ENCODE results near the gene MRPS16.

GRCh38 chr10:73209705-73210104 lies 42.7 kb downstream of the MRPS16 start:
- TF ChIP-seq, protein P1, sequence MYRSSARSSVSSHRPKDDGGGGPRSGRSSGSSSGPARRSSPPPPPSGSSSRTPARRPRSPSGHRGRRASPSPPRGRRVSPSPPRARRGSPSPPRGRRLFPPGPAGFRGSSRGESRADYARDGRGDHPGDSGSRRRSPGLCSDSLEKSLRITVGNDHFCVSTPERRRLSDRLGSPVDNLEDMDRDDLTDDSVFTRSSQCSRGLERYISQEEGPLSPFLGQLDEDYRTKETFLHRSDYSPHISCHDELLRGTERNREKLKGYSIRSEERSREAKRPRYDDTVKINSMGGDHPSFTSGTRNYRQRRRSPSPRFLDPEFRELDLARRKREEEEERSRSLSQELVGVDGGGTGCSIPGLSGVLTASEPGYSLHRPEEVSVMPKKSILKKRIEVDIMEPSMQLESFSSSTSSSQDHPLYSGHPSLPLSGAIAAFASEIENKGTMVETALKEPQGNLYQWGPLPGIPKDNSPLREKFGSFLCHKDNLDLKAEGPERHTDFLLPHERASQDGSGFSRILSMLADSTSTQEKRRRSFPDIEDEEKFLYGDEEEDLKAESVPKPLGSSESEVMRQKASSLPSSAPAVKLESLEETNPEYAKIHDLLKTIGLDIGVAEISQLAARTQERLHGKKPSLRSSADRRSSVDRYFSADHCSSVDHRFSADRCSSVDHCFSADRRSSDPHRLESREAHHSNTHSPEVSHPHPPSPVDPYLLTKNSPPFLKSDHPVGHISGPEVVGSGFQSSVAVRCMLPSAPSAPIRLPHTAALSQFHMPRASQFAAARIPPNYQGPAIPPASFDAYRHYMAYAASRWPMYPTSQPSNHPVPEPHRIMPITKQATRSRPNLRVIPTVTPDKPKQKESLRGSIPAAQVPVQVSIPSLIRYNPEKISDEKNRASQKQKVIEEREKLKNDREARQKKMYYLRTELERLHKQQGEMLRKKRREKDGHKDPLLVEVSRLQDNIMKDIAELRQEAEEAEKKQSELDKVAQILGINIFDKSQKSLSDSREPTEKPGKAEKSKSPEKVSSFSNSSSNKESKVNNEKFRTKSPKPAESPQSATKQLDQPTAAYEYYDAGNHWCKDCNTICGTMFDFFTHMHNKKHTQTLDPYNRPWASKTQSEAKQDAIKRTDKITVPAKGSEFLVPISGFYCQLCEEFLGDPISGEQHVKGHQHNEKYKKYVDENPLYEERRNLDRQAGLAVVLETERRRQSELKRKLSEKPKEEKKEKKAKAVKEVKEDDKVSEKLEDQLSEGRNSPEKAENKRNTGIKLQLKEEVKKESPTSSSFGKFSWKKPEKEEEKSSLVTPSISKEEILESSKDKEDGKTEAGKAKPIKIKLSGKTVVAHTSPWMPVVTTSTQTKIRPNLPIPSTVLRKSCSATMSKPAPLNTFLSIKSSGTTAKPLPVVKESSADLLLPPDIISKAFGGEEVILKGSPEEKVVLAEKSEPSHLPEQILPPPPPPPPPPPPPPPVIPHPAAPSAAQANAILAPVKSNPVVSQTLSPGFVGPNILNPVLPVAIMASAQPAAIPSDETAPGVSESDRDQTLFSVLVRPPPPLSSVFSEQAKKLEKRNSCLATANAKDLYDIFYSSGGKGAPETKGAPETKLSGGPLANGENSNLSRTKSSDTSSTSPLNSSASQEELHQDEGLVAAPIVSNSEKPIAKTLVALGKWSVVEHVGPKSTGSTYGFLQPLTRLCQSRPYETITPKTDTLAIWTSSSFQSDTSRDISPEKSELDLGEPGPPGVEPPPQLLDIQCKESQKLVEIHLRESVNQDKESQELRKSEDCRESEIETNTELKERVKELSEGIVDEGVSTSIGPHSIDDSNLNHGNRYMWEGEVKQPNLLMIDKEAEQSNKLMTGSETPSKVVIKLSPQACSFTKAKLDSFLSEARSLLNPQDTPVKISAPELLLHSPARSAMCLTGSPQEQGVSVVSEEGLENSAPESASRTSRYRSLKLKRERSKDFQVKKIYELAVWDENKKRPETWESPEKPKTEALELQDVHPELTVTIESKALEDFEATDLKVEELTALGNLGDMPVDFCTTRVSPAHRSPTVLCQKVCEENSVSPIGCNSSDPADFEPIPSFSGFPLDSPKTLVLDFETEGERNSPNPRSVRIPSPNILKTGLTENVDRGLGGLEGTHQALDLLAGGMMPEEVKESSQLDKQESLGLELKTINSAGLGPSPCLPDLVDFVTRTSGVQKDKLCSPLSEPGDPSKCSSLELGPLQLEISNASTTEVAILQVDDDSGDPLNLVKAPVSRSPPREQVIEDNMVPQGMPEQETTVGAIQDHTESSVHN (CRISPR knock-in tag; IDR thresholded peaks at IDR 0.05), result no peak
- TF ChIP-seq SATB2 (CRISPR knock-in tag; IDR thresholded peaks at IDR 0.05), result no peak
